Right lobe of liver (tissue), 6 donors: ENCODE measurements around the gene LRP1. TPM values are rescaled to one million over a fixed set of nuclear protein-coding genes. Genes with fewer than 3 reads are reported as not detected.

Source experiments
- ATAC-seq, 4 donors: fragments of 200-7000 bp; cut with Tn5 transposase; one replicate each; pipeline ENCODE4 v1.9.1; 2020; ENCODE audit warnings: mild to moderate bottlenecking in 4 of 4, moderate library complexity in 4 of 4
- DNase-seq, 3 donors: peaks; one replicate each; pipeline ENCODE4 v3.0.0-alpha.2; 2020
- H3K27ac ChIP-seq, 3 donors: fragments of 200-600 bp; one replicate each; pipeline ENCODE4 v1.8.0; 2022
- H3K27me3 ChIP-seq, 2 donors: fragments of 200-600 bp; one replicate each; pipeline ENCODE4 v1.8.0; 2022
- H3K36me3 ChIP-seq, 4 donors: fragments of 200-600 bp; sonication (generic) in 1 of 4; one replicate each; pipeline versions ENCODE4 v1.5.1 to v1.8.0; 2017 to 2022; ENCODE audit warnings: control low read depth in 1 of 4
- H3K4me1 ChIP-seq, 4 donors: fragments of 200-600 bp; sonication (generic) in 1 of 4; one replicate each; pipeline versions ENCODE4 v1.5.1 to v1.8.0; 2017 to 2022; ENCODE audit warnings: control low read depth in 1 of 4
- H3K4me3 ChIP-seq, 3 donors: fragments of 200-600 bp; one replicate each; pipeline ENCODE4 v1.8.0; 2022
- H3K9me3 ChIP-seq, 4 donors: fragments of 200-600 bp; sonication (generic) in 1 of 4; one replicate each; pipeline versions ENCODE4 v1.5.1 to v1.8.0; 2017 to 2022; ENCODE audit warnings: control low read depth in 1 of 4
- POLR2A ChIP-seq: fragments of 450-650 bp; IDR thresholded peaks from one replicate; pipeline ENCODE4 v1.6.1; 2017; ENCODE audit warnings: antibody characterized with exemption, mild to moderate bottlenecking
- WGBS: methylation state at CpG from one replicate; pipeline ENCODE4 v1.1.6; 2018; ENCODE audit warnings: low coverage, low lambda C conversion rate; ENCODE audit not compliant: insufficient coverage; ENCODE audit errors: missing lambda C conversion rate; 5-methylcytosine and 5-hydroxymethylcytosine counted together
- intact Hi-C, 2 donors: fragments of 100-400 bp; cut with DNase I; formaldehyde crosslinking; loops; one replicate each; pipeline versions ENCODE4 v1.11.2 to v1.14.1; 2022
- total RNA-seq, 6 experiments: library from RNA; depleted of rRNA in 2 of 6; stranded (reverse); fragments of >200 nt in 2 of 6; fragmentation: NEBNext Ultra II Directional in 3 of 6; extraction: Animal tissue kit (Norgen Biotek cat#: 25700) in 3 of 6; gene quantifications; one replicate each; pipeline versions ENCODE4 v1.1.0 to v1.2.4, GENCODE V29; 2016 to 2023
- TF ChIP-seq, protein P1 (sequence below), 4 donors: fragments of 200-600 bp in 3 of 4; fragments of 450-650 bp in 1 of 4; IDR thresholded peaks; one replicate each; pipeline versions ENCODE4 v1.5.1 to v1.8.0; 2016 to 2022; ENCODE audit warnings: antibody characterized with exemption in 4 of 4, mild to moderate bottlenecking in 2 of 4
- donor health status: DM: no; HTN: yes; CAD: no.
- donor health status: DM: no; HTN: no; CAD: no.
- donor health status: DM: no; HTN: no; CAD: no.
- donor health status: DM: no; HTN: yes; CAD: no.
- donor health status: DM: no; HTN: yes; CAD: no.

The LRP1 gene
- total RNA-seq, 6 experiments from 2014 or later = 268 to 387 (median 301) TPM

DNA sequence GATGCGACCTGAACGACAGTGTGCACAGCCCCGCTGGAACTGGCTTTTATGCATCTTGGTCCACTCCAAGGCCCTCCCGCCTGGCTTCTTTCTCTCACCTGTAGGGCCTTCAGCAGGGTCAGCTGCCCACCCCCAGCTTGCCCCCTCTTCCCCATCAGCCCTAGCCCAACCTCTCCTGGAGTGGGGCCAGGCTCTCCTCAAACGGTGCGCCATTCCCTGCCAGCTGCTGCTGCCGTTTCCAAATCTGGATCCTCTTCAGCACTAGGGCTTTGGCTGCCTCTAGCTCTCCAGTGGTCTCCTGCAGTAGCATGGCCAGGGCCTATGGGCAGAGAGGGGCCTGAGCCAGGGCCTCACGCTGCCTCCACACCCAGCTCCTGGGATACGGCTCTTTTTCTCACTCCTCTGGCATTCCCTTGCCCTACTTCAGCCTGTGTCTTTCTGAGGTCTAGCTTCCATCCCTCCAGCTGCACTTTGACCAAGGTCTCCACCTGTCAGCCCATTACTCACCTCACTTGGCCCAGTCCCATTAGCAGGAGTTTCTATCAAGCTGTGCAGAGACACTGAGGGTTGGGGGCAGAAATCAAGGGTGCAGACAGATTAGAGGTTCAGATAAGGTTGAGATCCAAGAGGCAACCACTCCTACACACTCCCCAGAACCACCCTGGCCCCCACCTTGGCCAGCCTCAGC lies 22.1 kb upstream of the LRP1 start:
- no peak overlapping the region for H3K27ac ChIP-seq
- intact Hi-C loops = loop anchor here in 1 of 2 donors (5.0 kb wide), 1 partner anchor 34 kb away; no protein-coding TSS in a partner anchor

DNA sequence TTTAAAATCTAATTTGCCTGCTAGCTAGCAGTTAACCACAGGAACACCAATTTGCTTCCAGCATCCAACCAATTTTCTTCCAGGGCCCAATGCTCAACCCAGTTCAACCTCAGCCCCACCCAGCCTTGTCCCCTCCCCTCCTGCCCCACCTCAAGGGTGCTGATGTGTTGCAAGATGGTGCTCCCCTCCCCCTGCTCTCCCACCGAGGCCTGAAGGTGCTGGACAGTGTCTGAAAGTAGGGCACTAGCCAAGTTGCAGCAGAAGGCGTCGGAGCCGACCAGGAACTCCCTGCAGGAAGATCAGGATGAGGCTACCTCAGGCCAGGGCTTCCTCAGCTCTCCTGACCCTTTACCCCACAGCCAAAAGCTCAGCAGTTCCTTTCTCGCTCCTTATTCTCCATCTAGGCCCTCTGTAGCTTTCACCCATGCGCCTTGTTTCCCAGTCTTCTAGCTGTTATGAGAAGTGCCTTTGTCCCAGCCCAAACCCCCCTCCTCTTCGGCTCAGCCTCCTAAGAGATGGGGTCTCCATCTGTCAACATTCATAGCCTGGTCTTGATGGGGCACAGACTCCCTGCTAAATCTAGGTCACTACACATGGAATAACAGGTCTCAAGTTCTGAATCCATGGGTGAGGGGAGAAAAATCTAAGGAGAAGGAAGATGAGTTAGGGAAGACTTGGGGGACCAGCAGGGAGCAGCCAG lies 20.7 kb upstream of the LRP1 start:
- intact Hi-C loops = loop anchor here in 1 of 2 donors (5.0 kb wide), 1 partner anchor 35 kb away; no protein-coding TSS in a partner anchor
- WGBS = 76% methylated on average over 7 of the region's 7 CpGs
- Histone ChIP-seq H3K4me3 (no peak overlapping the region), H3K36me3 (peaks cover 0 to 36% (median 15%) of the 10 kb centered on the region in 4 donors), H3K27me3 (no peaks in the 10 kb centered on the region), H3K4me1 (peaks cover 0 to 36% (median 8%) of the 10 kb centered on the region in 4 donors), H3K9me3 (no peaks in the 10 kb centered on the region), H3K27ac (no peak overlapping the region)
- no peak for TF ChIP-seq POLR2A
- TF ChIP-seq, protein P1, sequence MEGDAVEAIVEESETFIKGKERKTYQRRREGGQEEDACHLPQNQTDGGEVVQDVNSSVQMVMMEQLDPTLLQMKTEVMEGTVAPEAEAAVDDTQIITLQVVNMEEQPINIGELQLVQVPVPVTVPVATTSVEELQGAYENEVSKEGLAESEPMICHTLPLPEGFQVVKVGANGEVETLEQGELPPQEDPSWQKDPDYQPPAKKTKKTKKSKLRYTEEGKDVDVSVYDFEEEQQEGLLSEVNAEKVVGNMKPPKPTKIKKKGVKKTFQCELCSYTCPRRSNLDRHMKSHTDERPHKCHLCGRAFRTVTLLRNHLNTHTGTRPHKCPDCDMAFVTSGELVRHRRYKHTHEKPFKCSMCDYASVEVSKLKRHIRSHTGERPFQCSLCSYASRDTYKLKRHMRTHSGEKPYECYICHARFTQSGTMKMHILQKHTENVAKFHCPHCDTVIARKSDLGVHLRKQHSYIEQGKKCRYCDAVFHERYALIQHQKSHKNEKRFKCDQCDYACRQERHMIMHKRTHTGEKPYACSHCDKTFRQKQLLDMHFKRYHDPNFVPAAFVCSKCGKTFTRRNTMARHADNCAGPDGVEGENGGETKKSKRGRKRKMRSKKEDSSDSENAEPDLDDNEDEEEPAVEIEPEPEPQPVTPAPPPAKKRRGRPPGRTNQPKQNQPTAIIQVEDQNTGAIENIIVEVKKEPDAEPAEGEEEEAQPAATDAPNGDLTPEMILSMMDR (IDR thresholded peaks at IDR 0.05) = no peak
- DNase-seq = no peak
- ATAC-seq = no peak

More for the DNA sequence above, 22.1 kb upstream of the LRP1 start:
- no peaks in the 10 kb centered on the region for H3K9me3 ChIP-seq
- H3K36me3 ChIP-seq = peaks cover 0 to 36% (median 15%) of the 10 kb centered on the region in 4 donors
- TF ChIP-seq, protein P1 (IDR thresholded peaks at IDR 0.05) = no peak
- TF ChIP-seq POLR2A = no peak
- no peak for ATAC-seq
- 28% methylated on average over 3 of the region's 9 CpGs for WGBS
- no peak overlapping the region for H3K4me3 ChIP-seq
- H3K4me1 ChIP-seq = peaks cover 0 to 44% (median 16%) of the 10 kb centered on the region in 4 donors
- H3K27me3 ChIP-seq = no peaks in the 10 kb centered on the region
- DNase-seq = no peak

DNA sequence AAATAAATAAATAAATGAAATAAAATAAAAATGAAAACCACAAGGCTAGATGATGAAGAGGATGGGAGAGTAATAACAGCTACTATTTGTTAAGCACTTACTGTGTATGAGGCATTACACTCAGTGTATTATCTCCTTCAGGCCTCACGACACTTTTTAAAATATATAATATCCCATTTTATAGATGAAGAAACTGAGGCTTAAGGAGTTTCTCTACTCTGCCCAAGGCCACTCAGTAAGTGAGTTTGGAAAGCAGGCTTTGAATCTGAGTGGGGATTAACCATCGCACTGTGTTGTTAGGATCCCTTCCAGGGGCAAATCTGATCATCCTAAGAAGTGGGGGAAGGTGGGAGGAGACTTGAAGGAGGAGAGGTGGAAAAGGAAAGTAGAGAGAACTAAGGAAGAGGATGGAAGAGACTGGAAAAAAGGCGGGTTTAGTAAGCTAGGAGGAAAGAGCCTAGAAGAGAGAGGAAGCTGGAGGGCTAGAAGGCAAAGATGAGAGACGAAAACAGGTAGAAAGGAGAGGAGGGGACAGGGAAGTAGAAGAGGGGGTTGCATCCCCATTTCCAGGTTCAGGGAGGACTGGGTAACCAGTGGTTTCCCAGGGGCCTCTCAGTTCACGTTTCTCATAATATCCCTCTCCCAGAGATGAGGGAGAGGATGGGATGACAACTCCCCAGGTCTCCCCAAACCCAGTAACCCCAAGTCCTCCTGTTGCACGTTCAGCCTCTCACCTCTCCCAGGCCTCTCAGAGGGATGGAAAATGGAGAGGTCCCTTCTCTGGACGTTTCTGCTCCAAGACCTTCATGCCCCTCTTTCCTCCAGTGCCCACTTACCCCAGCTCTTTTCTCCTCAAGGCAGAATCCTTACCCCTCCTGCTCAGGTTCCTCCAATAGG lies 18.8 kb upstream of the LRP1 start:
- no peaks in the 10 kb centered on the region for H3K27me3 ChIP-seq
- no peak for ATAC-seq
- DNase-seq = no peak
- TF ChIP-seq POLR2A = no peak
- TF ChIP-seq, protein P1 (IDR thresholded peaks at IDR 0.05) = no peak
- peaks cover 0 to 24% (median 3%) of the 10 kb centered on the region in 4 donors for H3K4me1 ChIP-seq
- H3K36me3 ChIP-seq = peaks cover 0 to 27% (median 12%) of the 10 kb centered on the region in 4 donors
- intact Hi-C loops = loop anchor here (5.0 kb wide), 2 partner anchors 37 to 42 kb away; no protein-coding TSS in a partner anchor
- no peaks in the 10 kb centered on the region for H3K9me3 ChIP-seq
- peak overlapping the region; percentile 93 to 100 (median 100) for H3K27ac ChIP-seq
- H3K4me3 ChIP-seq = peak overlapping the region; percentile 63 to 66 (median 66)
- 43% methylated on average over 7 of the region's 7 CpGs for WGBS
